GM12878 (cell line): ENCODE data around the gene INTU. TPM values are rescaled to one million over a fixed set of nuclear protein-coding genes. Genes with fewer than 3 reads are reported as not detected.

ENCODE experiments used
- ATAC-seq: fragments of 200-7000 bp; cut with Tn5 transposase; 3 replicates; pipeline ENCODE4 v1.9.1; 2020; ENCODE audit warnings: mild to moderate bottlenecking, moderate library complexity
- BruUV-seq: library from RNA; stranded (reverse); fragments of 400-500 nt; replicated peaks from 2 replicates; lab custom pipeline; 2021; lab: Mats Ljungman, UMichigan
- CTCF ChIA-PET: fragments of 300-600 bp; sonication (Branson Sonifier 250); formaldehyde crosslinking; extraction: SDS; loops from one replicate; lab custom pipeline; 2021; ENCODE audit warnings: inconsistent platforms; lab: Yijun Ruan, JAX
- POLR2A ChIA-PET: fragments of 350-600 bp; formaldehyde crosslinking; extraction: SDS; loops from one replicate; lab custom pipeline; 2021; ENCODE audit warnings: inconsistent platforms; lab: Charles Lee
- RAD21 ChIA-PET: fragments of 300-600 bp; sonication (Branson Sonifier 250); formaldehyde crosslinking; loops from one replicate; lab custom pipeline; 2023; ENCODE audit warnings: antibody characterized with exemption; ENCODE audit not compliant: unreplicated experiment; lab: Charles Lee
- SMC1A ChIA-PET: fragments of 300-600 bp; sonication (Branson Sonifier 250); formaldehyde crosslinking; loops from one replicate; lab custom pipeline; 2023; ENCODE audit not compliant: unreplicated experiment, uncharacterized antibody; lab: Charles Lee
- DNase-seq: peaks from one replicate; pipeline ENCODE4 v3.0.0-alpha.2; 2011; ENCODE audit warnings: low read depth, low spot score
- FAIRE-seq: peaks from 3 replicates; lab custom pipeline; 2011; peaks lifted over from hg19 to GRCh38; lab: Jason Lieb, UNC
- H2AFZ ChIP-seq: 2 replicates; pipeline ENCODE4 v1.6.0; 2011; ENCODE audit warnings: low read depth, low read length, control low read depth; ENCODE audit not compliant: control insufficient read depth
- H3K27ac ChIP-seq: 2 replicates; pipeline ENCODE4 v1.5.1; 2011; ENCODE audit warnings: control low read depth; ENCODE audit not compliant: control insufficient read depth, insufficient read depth
- H3K27me3 ChIP-seq, 2 experiments: replicated peaks in 1 of 2; 2 replicates each; pipeline versions ENCODE4 v1.6.0 to v1.6.1; 2011; ENCODE audit warnings: low read length in 1 of 2; ENCODE audit not compliant: control insufficient read depth in 2 of 2, insufficient read depth in 2 of 2
- H3K36me3 ChIP-seq, 2 experiments: 2 replicates each; pipeline ENCODE4 v1.5.1; 2011; ENCODE audit warnings: low read length in 1 of 2; ENCODE audit not compliant: control insufficient read depth in 2 of 2, insufficient read depth in 2 of 2
- H3K4me1 ChIP-seq: 2 replicates; pipeline ENCODE4 v1.6.1; 2011; ENCODE audit warnings: mild to moderate bottlenecking, low read length, moderate library complexity, mixed read lengths; ENCODE audit not compliant: control insufficient read depth, insufficient read depth
- H3K4me2 ChIP-seq: 2 replicates; pipeline ENCODE4 v1.6.0; 2011; ENCODE audit warnings: control low read depth; ENCODE audit not compliant: control insufficient read depth, insufficient read depth
- H3K4me3 ChIP-seq: fragments of 200-600 bp; sonication (generic); 2 replicates; pipeline ENCODE4 v1.5.1; 2016
- H3K79me2 ChIP-seq: 2 replicates; pipeline ENCODE4 v1.6.0; 2011; ENCODE audit warnings: low read length; ENCODE audit not compliant: control insufficient read depth, insufficient read depth
- H3K9ac ChIP-seq: 2 replicates; pipeline ENCODE4 v1.8.0; 2011; ENCODE audit warnings: low read length, control low read depth, mixed read lengths; ENCODE audit not compliant: control insufficient read depth, insufficient read depth
- H3K9me3 ChIP-seq: replicated peaks from 3 replicates; pipeline ENCODE4 v1.5.1; 2011; ENCODE audit warnings: mild to moderate bottlenecking, low read length; ENCODE audit not compliant: control insufficient read depth, insufficient read depth
- H4K20me1 ChIP-seq: 2 replicates; pipeline ENCODE4 v1.6.0; 2011; ENCODE audit not compliant: control insufficient read depth, insufficient read depth
- BRCA1 ChIP-seq: IDR thresholded peaks from 2 replicates; pipeline ENCODE4 v1.6.1; 2011; ENCODE audit warnings: low read depth, low read length, improper control_type of control experiment
- CEBPB ChIP-seq, 2 experiments: fragments of 150-350 bp in 1 of 2; IDR thresholded peaks; 2 replicates each; pipeline ENCODE4 v1.6.1; 2012 to 2014; ENCODE audit warnings: low read depth in 2 of 2, low read length in 2 of 2, borderline replicate concordance in 1 of 2, inconsistent platforms in 1 of 2
- CHD1 ChIP-seq: IDR thresholded peaks from 2 replicates; pipeline ENCODE4 v1.6.1; 2012; ENCODE audit warnings: low read depth, low read length, improper control_type of control experiment
- CUX1 ChIP-seq: IDR thresholded peaks from 2 replicates; pipeline ENCODE4 v1.6.1; 2012; ENCODE audit warnings: improper control_type of control experiment, low read depth, low read length; ENCODE audit not compliant: insufficient replicate concordance
- GABPA ChIP-seq: IDR thresholded peaks from 2 replicates; pipeline ENCODE4 v1.6.1; 2014; ENCODE audit warnings: antibody characterized with exemption, low read depth, mild to moderate bottlenecking, inconsistent platforms
- MEF2A ChIP-seq: IDR thresholded peaks from 2 replicates; pipeline ENCODE4 v1.6.1; 2011; ENCODE audit warnings: low read depth, mild to moderate bottlenecking, low read length, moderate library complexity; ENCODE audit not compliant: insufficient read depth
- NKRF ChIP-seq: fragments of 450-650 bp; conservative IDR thresholded peaks from 2 replicates; pipeline ENCODE4 v1.6.1; 2017; ENCODE audit warnings: mild to moderate bottlenecking, moderate library complexity
- in situ Hi-C: fragments of 300-500 bp; cut with MboI; formaldehyde crosslinking; loops from 9 replicates; pipeline ENCODE4 v1.14.3; 2018; ENCODE audit warnings: mixed read lengths
- intact Hi-C: fragments of 100-400 bp; cut with micrococcal nuclease; formaldehyde crosslinking; loops from one replicate; pipeline ENCODE4 v1.14.2; 2022; ENCODE audit not compliant: unreplicated experiment
- polyA plus RNA-seq, 11 experiments: library from polyadenylated mRNA; depleted of rRNA in 4 of 11; unstranded in 6 of 11; stranded (reverse) in 5 of 11; fragments of >200 nt; fragmentation: Nextera tagmentation in 4 of 11; fragmentation: Illumina TruSeq in 1 of 11; extraction: Ambion mirVana in 4 of 11; extraction: Trizol in 1 of 11; gene quantifications; 1 replicate in 1 of 11; 2 replicates in 10 of 11; pipeline versions ENCODE4 v1.2.1 to v1.2.3, GENCODE V29; 2011 to 2016; ENCODE audit warnings: inconsistent platforms in 2 of 11, missing spikeins in 2 of 11, low read depth in 1 of 11
- total RNA-seq, 4 experiments: library from RNA; depleted of rRNA in 3 of 4; stranded (reverse); fragments of >200 nt in 3 of 4; fragmentation: Illumina TruSeq in 1 of 4; extraction: Trizol in 1 of 4; gene quantifications; 2 replicates each; pipeline versions ENCODE4 v1.2.1 to v1.2.3, GENCODE V29; 2013 to 2021

INTU gene
- total and polyA plus RNA-seq, 10 of the 15 experiments (the other 5 are each of a cell fraction or from before 2014, with no cell fraction given), result under 0.01 to 0.15 (median 0.01) TPM; not detected in 4

GRCh38 chr4:127598656-127599055 is 34.1 kb upstream of the INTU start:
- Histone ChIP-seq H3K27me3 (no peaks in the 10 kb centered on the region; a peak in 2 of 4 replicates), H3K4me1 (no peaks in the 10 kb centered on the region), H2AFZ (no peak overlapping the region), H3K9me3 (no peaks in the 10 kb centered on the region), H4K20me1 (no peaks in the 10 kb centered on the region), H3K4me2 (no peak overlapping the region), H3K4me3 (no peak overlapping the region), H3K36me3 (no peaks in the 10 kb centered on the region), H3K27ac (no peak overlapping the region), H3K79me2 (no peaks in the 10 kb centered on the region), H3K9ac (no peak overlapping the region)
- ChIA-PET RAD21 (interaction anchor here (2.5 kb wide), 1 partner anchor 133 kb away, joined by 11 read pairs; no protein-coding TSS in a partner anchor), CTCF (interaction anchor here (0.6 to 1.2 kb wide), 5 partner anchors 11 to 134 kb away, joined by 3 to 5 read pairs (median 3); no protein-coding TSS in a partner anchor), POLR2A (no interaction called here), SMC1A (interaction anchor here (0.9 to 1.0 kb wide), 2 partner anchors 11 to 134 kb away, joined by 3 read pairs; no protein-coding TSS in a partner anchor)
- FAIRE-seq (no peak), ATAC-seq (no peak), DNase-seq (no peak)
- intact Hi-C loops, result no loop called here
- BruUV-seq, result no TSS peak
- TF ChIP-seq NKRF (no peak), GABPA (no peak), CUX1 (no peak), CEBPB (IDR thresholded peaks at IDR 0.05; ENCODE audit: borderline replicate concordance in 1 of 2, low read depth in 2 of 2, low read length in 2 of 2) (no peak), BRCA1 (no peak), MEF2A (no peak), CHD1 (no peak)
- in situ Hi-C loops, result no loop called here
